GM12801 (cell line): ENCODE measurements around the gene CAPN15.

ENCODE experiments used
- CTCF ChIP-seq: IDR thresholded peaks from one replicate; pipeline ENCODE4 v1.5.1; 2011; ENCODE audit warnings: control low read depth; ENCODE audit not compliant: insufficient read length; ENCODE audit errors: extremely low read depth

CAPN15 gene

DNA sequence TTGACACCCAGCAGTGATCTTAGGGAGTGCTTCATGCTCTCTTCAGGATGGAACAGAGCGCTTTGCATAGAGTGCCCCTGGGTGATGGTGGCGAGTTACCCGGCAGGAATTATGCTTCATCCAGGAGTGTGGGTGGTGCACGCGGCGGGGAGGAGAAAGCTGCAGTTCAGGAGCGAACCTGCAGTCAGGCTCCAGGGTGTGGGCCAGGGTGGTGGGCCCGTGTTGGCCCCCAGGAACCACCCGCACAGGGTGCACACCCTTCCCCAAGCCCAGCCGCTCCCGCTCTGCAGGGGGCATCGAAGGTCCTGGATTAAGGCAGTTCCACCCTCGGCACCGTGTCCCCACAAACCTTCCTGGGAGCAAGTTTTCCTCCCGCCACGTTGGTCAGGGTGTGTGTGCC lies 66.3 kb downstream of the CAPN15 start:
- no peak for TF ChIP-seq CTCF

- no peak for TF ChIP-seq CTCF
Observed at GRCh38 chr16:595094-595528, 67.6 kb downstream of the CAPN15 start.

DNA sequence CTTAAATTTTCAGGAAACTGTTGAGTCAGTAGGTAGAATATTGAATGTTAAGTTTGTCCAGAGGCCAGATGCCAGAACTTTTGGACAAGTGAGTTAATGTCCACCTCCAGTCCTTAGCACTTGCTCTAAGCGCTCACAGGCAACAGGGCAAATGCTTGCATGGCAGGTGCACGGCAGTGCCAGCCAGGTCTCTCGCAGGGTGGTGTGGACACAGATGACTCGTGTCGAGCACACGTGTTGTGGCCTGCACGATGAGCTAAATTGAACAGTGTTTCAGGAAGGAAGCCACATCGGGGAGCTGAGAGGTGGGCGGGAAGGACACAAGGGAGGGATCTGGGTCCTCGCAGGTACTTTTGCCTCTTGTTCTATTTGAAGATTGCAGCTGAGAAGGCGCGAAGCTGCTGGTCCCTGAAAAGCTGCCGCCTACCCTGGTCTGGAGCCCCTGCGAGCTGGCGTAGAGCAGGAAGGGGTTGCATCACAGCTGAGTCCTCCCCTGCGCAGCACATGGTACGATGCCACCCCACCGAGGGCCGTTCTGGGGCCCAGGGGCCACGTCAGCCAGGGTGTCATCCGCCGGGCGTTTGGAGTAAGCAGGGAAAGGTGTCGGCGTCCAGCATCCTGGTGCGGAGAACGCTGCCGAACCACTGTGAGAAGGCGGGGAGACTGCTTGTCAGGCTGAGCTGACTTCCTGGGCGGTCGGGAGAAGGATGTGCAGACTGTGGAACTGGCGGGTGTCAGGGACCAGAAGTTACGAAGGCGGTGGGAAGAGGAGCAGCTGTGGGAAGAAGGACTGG lies 68.6 kb downstream of the CAPN15 start:
- no peak for TF ChIP-seq CTCF

DNA sequence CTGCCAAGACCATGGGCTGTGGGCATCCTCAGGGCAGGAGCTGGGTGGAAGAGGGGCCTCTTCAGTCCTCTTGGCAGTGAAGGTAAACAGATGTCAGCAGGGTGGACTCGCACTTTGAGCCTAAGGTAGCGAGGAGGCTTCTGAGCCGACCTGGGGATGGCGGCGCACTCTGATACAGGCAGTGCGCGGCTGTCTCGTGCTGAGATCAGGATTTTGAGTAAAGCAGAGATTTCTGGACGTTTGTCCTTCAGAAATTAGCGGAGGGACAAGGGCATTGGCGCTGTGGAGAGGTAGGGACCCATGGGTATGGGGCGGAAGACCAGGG lies 69.2 kb downstream of the CAPN15 start:
- no peak for TF ChIP-seq CTCF

DNA sequence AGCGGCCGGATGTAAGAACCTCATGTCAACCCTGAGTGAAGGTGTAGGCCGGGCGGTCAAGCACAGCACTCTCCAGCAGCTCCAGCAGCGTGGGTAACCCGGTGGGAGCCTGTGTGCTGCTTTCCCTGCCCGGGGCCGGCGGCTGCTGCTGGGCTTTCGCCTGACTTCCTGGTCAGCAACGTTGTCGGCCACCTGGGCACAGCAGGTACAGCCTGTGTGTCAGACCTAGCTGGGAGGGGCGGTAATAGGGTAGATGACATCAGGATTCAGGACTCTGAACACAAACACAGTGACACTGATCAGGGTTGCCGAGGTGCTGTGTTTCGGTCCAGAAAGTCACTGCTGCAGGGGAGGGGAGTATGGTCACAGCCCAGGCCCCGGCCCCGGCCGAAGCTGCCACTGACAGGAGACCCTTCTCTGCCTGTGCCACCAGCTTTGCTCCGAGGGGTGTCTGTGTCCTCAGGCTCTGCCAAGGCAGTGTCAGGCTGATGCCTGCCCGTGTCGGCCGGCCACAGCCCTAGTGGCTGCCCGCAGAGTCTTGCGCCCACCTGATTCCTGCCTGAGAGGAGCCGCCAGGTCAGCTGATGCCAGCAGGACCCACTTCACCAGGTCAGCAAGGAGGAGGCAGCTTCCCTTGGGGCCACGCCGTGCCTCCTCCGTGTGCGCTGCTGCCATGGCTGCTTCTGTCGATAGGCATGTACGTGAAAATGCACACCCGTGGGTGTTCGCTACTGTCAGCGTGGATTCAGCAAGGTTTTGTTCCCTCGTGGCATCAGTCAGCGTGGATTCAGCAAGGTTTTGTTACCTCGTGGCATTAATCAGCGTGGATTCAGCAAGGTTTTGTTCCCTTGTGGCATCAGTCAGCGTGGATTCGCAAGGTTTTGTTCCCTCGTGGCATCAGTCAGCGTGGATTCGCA lies 71.6 kb downstream of the CAPN15 start:
- TF ChIP-seq CTCF = no peak

DNA sequence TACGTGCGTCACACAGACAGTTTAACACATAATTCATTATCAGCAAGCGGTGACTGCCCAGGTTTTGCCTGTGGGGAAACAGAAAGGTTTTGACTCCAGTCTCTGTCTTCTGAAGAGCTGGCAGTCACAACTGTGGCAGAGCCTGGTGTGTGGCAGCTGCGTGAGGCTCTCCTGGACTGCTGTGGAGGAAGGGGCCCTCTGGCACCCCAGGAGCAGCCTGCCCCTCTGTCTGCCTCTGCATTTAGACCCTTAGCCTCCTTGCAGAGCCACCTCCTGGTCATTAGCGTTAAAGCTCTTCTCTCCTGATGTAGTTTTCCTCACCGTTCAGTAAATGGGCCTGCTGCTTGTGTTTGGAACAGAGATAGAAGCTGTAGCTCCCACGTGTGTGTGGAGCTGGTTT lies 73.3 kb downstream of the CAPN15 start:
- TF ChIP-seq CTCF = no peak

GRCh38 chr16:603933-604332 lies 76.4 kb downstream of the CAPN15 start:
- TF ChIP-seq CTCF = no peak
